ENCODE results near the gene PELI3. TPM values are rescaled to one million over a fixed set of nuclear protein-coding genes. Genes with fewer than 3 reads are reported as not detected.

PELI3 gene
- total RNA-seq, 1 experiment from 2014 or later: 22.9 TPM

DNA sequence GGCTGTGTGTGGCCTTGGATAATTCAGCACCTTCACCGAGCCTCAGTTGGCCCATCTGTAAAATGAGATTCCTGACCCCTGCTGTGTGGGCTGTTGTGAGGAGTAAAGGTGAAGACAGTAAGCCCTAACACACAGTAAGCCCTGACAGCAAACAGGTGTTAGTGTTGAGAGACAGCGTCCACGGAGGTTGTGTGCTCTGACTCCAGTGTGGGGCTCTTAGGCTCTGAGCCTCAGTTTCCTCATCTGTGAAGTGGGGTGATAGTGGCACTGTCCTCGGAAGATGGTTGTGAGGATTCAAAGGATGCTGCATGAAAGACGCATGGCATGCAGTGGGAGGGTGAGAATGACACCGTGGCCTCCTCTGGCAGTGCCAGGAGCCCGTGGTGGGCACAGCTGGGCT is 27.8 kb downstream of the PELI3 start:
- no peaks in the 10 kb centered on the region for H3K9me3 ChIP-seq (ENCODE audit: low read length)
- no peaks in the 10 kb centered on the region for H3F3A ChIP-seq (ENCODE audit: low read length, unreplicated experiment)
- no peak for TF ChIP-seq EZH2 (IDR thresholded peaks at IDR 0.05; ENCODE audit: low read length, unreplicated experiment)
- no peak for TF ChIP-seq EZH2phosphoT487 (IDR thresholded peaks at IDR 0.05; ENCODE audit: borderline replicate concordance, low read length)
- TF ChIP-seq CTCF (conservative IDR thresholded peaks at IDR 0.05; ENCODE audit: low read depth, low read length): no peak
- ChIA-PET POLR2A (ENCODE audit: unreplicated experiment) (no interaction called here), CTCF (no interaction called here)
- no peaks in the 10 kb centered on the region for H3K4me1 ChIP-seq (ENCODE audit: insufficient read depth, low read length)
- no TSS peak for BruUV-seq (replicated peaks)
- no peak for ATAC-seq
- H4K20me1 ChIP-seq (ENCODE audit: low read length): no peaks in the 10 kb centered on the region
- DNase-seq: no peak
- no peaks in the 10 kb centered on the region for H3K9me2 ChIP-seq (replicated peaks; ENCODE audit: low read length)
- H3K27ac ChIP-seq (ENCODE audit: low read length): no peak overlapping the region
- H2AFZ ChIP-seq (ENCODE audit: low read length): no peak overlapping the region
- no peak overlapping the region for H3K9ac ChIP-seq (ENCODE audit: low read length)
- H3K27me3 ChIP-seq (ENCODE audit: low read length): no peaks in the 10 kb centered on the region
- intact Hi-C loops (cut with micrococcal nuclease): no loop called here
- H3K4me3 ChIP-seq (ENCODE audit: low read length): no peak overlapping the region
- H3K36me3 ChIP-seq (ENCODE audit: low read depth, low read length): peaks cover 40% of the 10 kb centered on the region
- no peaks in the 10 kb centered on the region for H3K79me2 ChIP-seq (ENCODE audit: low read length)
- no peak overlapping the region for H3K4me2 ChIP-seq (ENCODE audit: low read length)

- H3K79me2 ChIP-seq (ENCODE audit: low read length): no peaks in the 10 kb centered on the region
- no peak for TF ChIP-seq EZH2 (IDR thresholded peaks at IDR 0.05; ENCODE audit: low read length, unreplicated experiment)
- no peak for TF ChIP-seq EZH2phosphoT487 (IDR thresholded peaks at IDR 0.05; ENCODE audit: borderline replicate concordance, low read length)
- H3K27ac ChIP-seq (ENCODE audit: low read length): no peak overlapping the region
- H3K36me3 ChIP-seq (ENCODE audit: low read depth, low read length): peaks cover 40% of the 10 kb centered on the region
- H3K9ac ChIP-seq (ENCODE audit: low read length): no peak overlapping the region
- H3K9me2 ChIP-seq (replicated peaks; ENCODE audit: low read length): no peaks in the 10 kb centered on the region
- H3K27me3 ChIP-seq (ENCODE audit: low read length): no peaks in the 10 kb centered on the region
- H3K4me1 ChIP-seq (ENCODE audit: insufficient read depth, low read length): no peaks in the 10 kb centered on the region
- intact Hi-C loops (cut with micrococcal nuclease): no loop called here
- CTCF ChIA-PET: no interaction called here
- no peaks in the 10 kb centered on the region for H3F3A ChIP-seq (ENCODE audit: low read length, unreplicated experiment)
- BruUV-seq (replicated peaks): no TSS peak
- H3K4me2 ChIP-seq (ENCODE audit: low read length): no peak overlapping the region
- no peaks in the 10 kb centered on the region for H3K9me3 ChIP-seq (ENCODE audit: low read length)
- no peaks in the 10 kb centered on the region for H4K20me1 ChIP-seq (ENCODE audit: low read length)
- H2AFZ ChIP-seq (ENCODE audit: low read length): no peak overlapping the region
- DNase-seq: no peak
- POLR2A ChIA-PET (ENCODE audit: unreplicated experiment): no interaction called here
- no peak for ATAC-seq
- H3K4me3 ChIP-seq (ENCODE audit: low read length): no peak overlapping the region
Observed at GRCh38 chr11:66494935-66495334, 28.2 kb downstream of the PELI3 start.

DNA sequence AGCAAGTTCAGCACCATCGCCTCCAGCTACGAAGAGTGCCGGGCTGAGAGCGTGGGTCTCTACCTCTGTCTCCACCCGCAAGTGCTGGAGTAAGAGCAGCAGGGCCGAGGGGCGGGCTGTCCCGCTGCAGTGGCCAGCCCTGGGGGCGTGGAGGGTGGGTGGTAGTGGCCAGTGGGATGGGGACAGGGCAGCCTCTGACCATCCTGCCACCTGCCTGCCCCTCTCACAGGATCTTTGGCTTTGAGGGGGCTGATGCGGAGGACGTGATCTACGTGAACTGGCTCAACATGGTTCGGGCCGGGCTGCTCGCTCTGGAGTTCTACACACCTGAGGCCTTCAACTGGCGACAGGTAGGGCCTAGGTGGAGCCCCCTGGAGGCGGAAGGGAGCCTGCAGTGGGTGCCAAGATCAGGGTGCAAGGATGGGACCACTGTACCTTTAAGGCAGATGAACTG is 28.7 kb downstream of the PELI3 start:
- TF ChIP-seq CTCF (conservative IDR thresholded peaks at IDR 0.05; ENCODE audit: low read depth, low read length) (peak; percentile 61), EZH2phosphoT487 (IDR thresholded peaks at IDR 0.05; ENCODE audit: borderline replicate concordance, low read length) (no peak), EZH2 (IDR thresholded peaks at IDR 0.05; ENCODE audit: low read length, unreplicated experiment) (no peak)
- Histone ChIP-seq H3K9me3 (ENCODE audit: low read length) (no peaks in the 10 kb centered on the region), H3K4me2 (ENCODE audit: low read length) (no peak overlapping the region), H3K4me1 (ENCODE audit: insufficient read depth, low read length) (no peaks in the 10 kb centered on the region), H3K4me3 (ENCODE audit: low read length) (no peak overlapping the region), H3K27me3 (ENCODE audit: low read length) (no peaks in the 10 kb centered on the region), H3K9me2 (replicated peaks; ENCODE audit: low read length) (no peaks in the 10 kb centered on the region), H3K36me3 (ENCODE audit: low read depth, low read length) (peaks cover 43% of the 10 kb centered on the region), H4K20me1 (ENCODE audit: low read length) (no peaks in the 10 kb centered on the region), H3K9ac (ENCODE audit: low read length) (no peak overlapping the region), H3K27ac (ENCODE audit: low read length) (no peak overlapping the region), H3F3A (ENCODE audit: low read length, unreplicated experiment) (no peaks in the 10 kb centered on the region), H2AFZ (ENCODE audit: low read length) (no peak overlapping the region), H3K79me2 (ENCODE audit: low read length) (no peaks in the 10 kb centered on the region)
- intact Hi-C loops (cut with micrococcal nuclease): no loop called here
- peak; percentile 21 for DNase-seq
- BruUV-seq (replicated peaks): no TSS peak
- POLR2A ChIA-PET (ENCODE audit: unreplicated experiment): no interaction called here
- no peak for ATAC-seq
- CTCF ChIA-PET: no interaction called here
